ENCODE measurements around the gene GGCT.

Gene GGCT

GRCh38 chr7:30459591-30460245 lies 44.9 kb downstream of the GGCT start:
- 77% methylated on average over 9 of the region's 9 CpGs for WGBS
- H3K36me3 ChIP-seq (ENCODE audit: insufficient read depth, low read length): peaks cover 10% of the 10 kb centered on the region; the same call in 1 of the 2 replicates
- no peaks in the 10 kb centered on the region for H3K9me3 ChIP-seq (ENCODE audit: insufficient read depth, low read depth, low read length)
- H3K27me3 ChIP-seq (ENCODE audit: insufficient read depth, low read length): no peaks in the 10 kb centered on the region
- no peaks in the 10 kb centered on the region for H3K4me1 ChIP-seq (ENCODE audit: insufficient read depth, low read length)
- H3K9ac ChIP-seq (ENCODE audit: low read depth, low read length): no peak overlapping the region
- H3K27ac ChIP-seq (ENCODE audit: low read depth, low read length): no peak overlapping the region
- no peak overlapping the region for H3K4me3 ChIP-seq (ENCODE audit: low read length)

GRCh38 chr7:30458311-30458710 lies 46.3 kb downstream of the GGCT start:
- WGBS: 81% methylated on average over 1 of the region's 1 CpG
- Histone ChIP-seq H3K9ac (ENCODE audit: low read depth, low read length) (no peak overlapping the region), H3K4me3 (ENCODE audit: low read length) (no peak overlapping the region), H3K27me3 (ENCODE audit: insufficient read depth, low read length) (no peaks in the 10 kb centered on the region), H3K4me1 (ENCODE audit: insufficient read depth, low read length) (no peaks in the 10 kb centered on the region), H3K27ac (ENCODE audit: low read depth, low read length) (no peak overlapping the region), H3K36me3 (ENCODE audit: insufficient read depth, low read length) (peaks cover 12% of the 10 kb centered on the region; the same call in 1 of the 2 replicates), H3K9me3 (ENCODE audit: insufficient read depth, low read depth, low read length) (no peaks in the 10 kb centered on the region)

GRCh38 chr7:30453921-30454320 lies 50.7 kb downstream of the GGCT start:
- WGBS: 95% methylated on average over 3 of the region's 3 CpGs
- Histone ChIP-seq H3K9me3 (ENCODE audit: insufficient read depth, low read depth, low read length) (no peaks in the 10 kb centered on the region), H3K4me1 (ENCODE audit: insufficient read depth, low read length) (peaks cover 6% of the 10 kb centered on the region; the same call in 1 of the 2 replicates), H3K27me3 (ENCODE audit: insufficient read depth, low read length) (no peaks in the 10 kb centered on the region), H3K36me3 (ENCODE audit: insufficient read depth, low read length) (peaks cover 12% of the 10 kb centered on the region; the same call in 1 of the 2 replicates), H3K4me3 (ENCODE audit: low read length) (no peak overlapping the region), H3K9ac (ENCODE audit: low read depth, low read length) (no peak overlapping the region), H3K27ac (ENCODE audit: low read depth, low read length) (no peak overlapping the region)

- WGBS: 94% methylated on average over 8 of the region's 8 CpGs
- Histone ChIP-seq H3K27ac (ENCODE audit: low read depth, low read length) (no peak overlapping the region), H3K9me3 (ENCODE audit: insufficient read depth, low read depth, low read length) (no peaks in the 10 kb centered on the region), H3K36me3 (ENCODE audit: insufficient read depth, low read length) (peaks cover 12% of the 10 kb centered on the region; the same call in 1 of the 2 replicates), H3K9ac (ENCODE audit: low read depth, low read length) (no peak overlapping the region), H3K27me3 (ENCODE audit: insufficient read depth, low read length) (no peaks in the 10 kb centered on the region), H3K4me1 (ENCODE audit: insufficient read depth, low read length) (peaks cover 6% of the 10 kb centered on the region; the same call in 1 of the 2 replicates), H3K4me3 (ENCODE audit: low read length) (no peak overlapping the region)
Measured at GRCh38 chr7:30453016-30453415, 51.6 kb downstream of the GGCT start.

GRCh38 chr7:30452280-30452930 lies 52.2 kb downstream of the GGCT start:
- H3K27ac ChIP-seq (ENCODE audit: low read depth, low read length): no peak overlapping the region
- H3K36me3 ChIP-seq (ENCODE audit: insufficient read depth, low read length): peaks cover 12% of the 10 kb centered on the region; the same call in 1 of the 2 replicates
- H3K9me3 ChIP-seq (ENCODE audit: insufficient read depth, low read depth, low read length): no peaks in the 10 kb centered on the region
- no peak overlapping the region for H3K4me3 ChIP-seq (ENCODE audit: low read length)
- 92% methylated on average over 27 of the region's 27 CpGs for WGBS
- no peak overlapping the region for H3K9ac ChIP-seq (ENCODE audit: low read depth, low read length)
- peaks cover 6% of the 10 kb centered on the region; the same call in 1 of the 2 replicates for H3K4me1 ChIP-seq (ENCODE audit: insufficient read depth, low read length)
- H3K27me3 ChIP-seq (ENCODE audit: insufficient read depth, low read length): no peaks in the 10 kb centered on the region

GRCh38 chr7:30451539-30452279 lies 52.9 kb downstream of the GGCT start:
- WGBS: 86% methylated on average over 29 of the region's 29 CpGs
- no peak overlapping the region for H3K9ac ChIP-seq (ENCODE audit: low read depth, low read length)
- H3K9me3 ChIP-seq (ENCODE audit: insufficient read depth, low read depth, low read length): no peaks in the 10 kb centered on the region
- H3K4me1 ChIP-seq (ENCODE audit: insufficient read depth, low read length): peaks cover 6% of the 10 kb centered on the region; the same call in 1 of the 2 replicates
- H3K27me3 ChIP-seq (ENCODE audit: insufficient read depth, low read length): no peaks in the 10 kb centered on the region
- no peak overlapping the region for H3K4me3 ChIP-seq (ENCODE audit: low read length)
- peaks cover 12% of the 10 kb centered on the region; the same call in 1 of the 2 replicates for H3K36me3 ChIP-seq (ENCODE audit: insufficient read depth, low read length)
- no peak overlapping the region for H3K27ac ChIP-seq (ENCODE audit: low read depth, low read length)

GRCh38 chr7:30450983-30451497 lies 53.6 kb downstream of the GGCT start:
- no peak overlapping the region for H3K4me3 ChIP-seq (ENCODE audit: low read length)
- H3K9ac ChIP-seq (ENCODE audit: low read depth, low read length): no peak overlapping the region
- H3K4me1 ChIP-seq (ENCODE audit: insufficient read depth, low read length): peaks cover 6% of the 10 kb centered on the region; the same call in 1 of the 2 replicates
- H3K9me3 ChIP-seq (ENCODE audit: insufficient read depth, low read depth, low read length): no peaks in the 10 kb centered on the region
- WGBS: 93% methylated on average over 22 of the region's 22 CpGs
- H3K27ac ChIP-seq (ENCODE audit: low read depth, low read length): no peak overlapping the region
- no peaks in the 10 kb centered on the region for H3K27me3 ChIP-seq (ENCODE audit: insufficient read depth, low read length)
- 0 out of 2 replicates have a peak, but pooled peaks cover 5% of the 10 kb centered on the region for H3K36me3 ChIP-seq (ENCODE audit: insufficient read depth, low read length)

GRCh38 chr7:30450240-30450982 lies 54.2 kb downstream of the GGCT start:
- 47% methylated on average over 6 of the region's 6 CpGs for WGBS
- Histone ChIP-seq H3K9ac (ENCODE audit: low read depth, low read length) (no peak overlapping the region), H3K27ac (ENCODE audit: low read depth, low read length) (no peak overlapping the region; the same call in 1 of the 2 replicates), H3K36me3 (ENCODE audit: insufficient read depth, low read length) (0 out of 2 replicates have a peak, but pooled peaks cover 3% of the 10 kb centered on the region), H3K4me1 (ENCODE audit: insufficient read depth, low read length) (peaks cover 6% of the 10 kb centered on the region; the same call in 1 of the 2 replicates), H3K9me3 (ENCODE audit: insufficient read depth, low read depth, low read length) (no peaks in the 10 kb centered on the region), H3K4me3 (ENCODE audit: low read length) (no peak overlapping the region), H3K27me3 (ENCODE audit: insufficient read depth, low read length) (no peaks in the 10 kb centered on the region)

GRCh38 chr7:30448461-30449189 lies 56.0 kb downstream of the GGCT start:
- WGBS: 92% methylated on average over 10 of the region's 10 CpGs
- Histone ChIP-seq H3K27me3 (ENCODE audit: insufficient read depth, low read length) (no peaks in the 10 kb centered on the region), H3K4me1 (ENCODE audit: insufficient read depth, low read length) (peaks cover 6% of the 10 kb centered on the region; the same call in 1 of the 2 replicates), H3K9ac (ENCODE audit: low read depth, low read length) (no peak overlapping the region), H3K9me3 (ENCODE audit: insufficient read depth, low read depth, low read length) (no peaks in the 10 kb centered on the region), H3K27ac (ENCODE audit: low read depth, low read length) (no peak overlapping the region), H3K36me3 (ENCODE audit: insufficient read depth, low read length) (peaks cover 2% of the 10 kb centered on the region; the same call in 1 of the 2 replicates), H3K4me3 (ENCODE audit: low read length) (no peak overlapping the region)

- Histone ChIP-seq H3K4me1 (ENCODE audit: insufficient read depth, low read length) (peaks cover 6% of the 10 kb centered on the region; the same call in 1 of the 2 replicates), H3K9ac (ENCODE audit: low read depth, low read length) (no peak overlapping the region), H3K27ac (ENCODE audit: low read depth, low read length) (no peak overlapping the region), H3K9me3 (ENCODE audit: insufficient read depth, low read depth, low read length) (no peaks in the 10 kb centered on the region), H3K4me3 (ENCODE audit: low read length) (no peak overlapping the region), H3K27me3 (ENCODE audit: insufficient read depth, low read length) (no peaks in the 10 kb centered on the region), H3K36me3 (ENCODE audit: insufficient read depth, low read length) (peaks cover 2% of the 10 kb centered on the region; the same call in 1 of the 2 replicates)
- 95% methylated on average over 8 of the region's 8 CpGs for WGBS
Measured at GRCh38 chr7:30447466-30447865, 57.2 kb downstream of the GGCT start.

Data from HUES64 (cell line).